Measurements from ENCODE around the gene WDR3.

GRCh38 chr1:117892512-117892911, 37.0 kb upstream of the WDR3 start:
- TF ChIP-seq, protein P1, sequence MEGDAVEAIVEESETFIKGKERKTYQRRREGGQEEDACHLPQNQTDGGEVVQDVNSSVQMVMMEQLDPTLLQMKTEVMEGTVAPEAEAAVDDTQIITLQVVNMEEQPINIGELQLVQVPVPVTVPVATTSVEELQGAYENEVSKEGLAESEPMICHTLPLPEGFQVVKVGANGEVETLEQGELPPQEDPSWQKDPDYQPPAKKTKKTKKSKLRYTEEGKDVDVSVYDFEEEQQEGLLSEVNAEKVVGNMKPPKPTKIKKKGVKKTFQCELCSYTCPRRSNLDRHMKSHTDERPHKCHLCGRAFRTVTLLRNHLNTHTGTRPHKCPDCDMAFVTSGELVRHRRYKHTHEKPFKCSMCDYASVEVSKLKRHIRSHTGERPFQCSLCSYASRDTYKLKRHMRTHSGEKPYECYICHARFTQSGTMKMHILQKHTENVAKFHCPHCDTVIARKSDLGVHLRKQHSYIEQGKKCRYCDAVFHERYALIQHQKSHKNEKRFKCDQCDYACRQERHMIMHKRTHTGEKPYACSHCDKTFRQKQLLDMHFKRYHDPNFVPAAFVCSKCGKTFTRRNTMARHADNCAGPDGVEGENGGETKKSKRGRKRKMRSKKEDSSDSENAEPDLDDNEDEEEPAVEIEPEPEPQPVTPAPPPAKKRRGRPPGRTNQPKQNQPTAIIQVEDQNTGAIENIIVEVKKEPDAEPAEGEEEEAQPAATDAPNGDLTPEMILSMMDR (IDR thresholded peaks at IDR 0.05; ENCODE audit: poor library complexity, severe bottlenecking): no peak
- TF ChIP-seq EP300 (conservative IDR thresholded peaks at IDR 0.05; ENCODE audit: poor library complexity, severe bottlenecking) (no peak), EZH2 (IDR thresholded peaks at IDR 0.05; ENCODE audit: borderline replicate concordance, insufficient read depth, low read length, poor library complexity, severe bottlenecking) (no peak), SMC3 (conservative IDR thresholded peaks at IDR 0.05; ENCODE audit: poor library complexity) (no peak)
- TF ChIP-seq, protein P2, sequence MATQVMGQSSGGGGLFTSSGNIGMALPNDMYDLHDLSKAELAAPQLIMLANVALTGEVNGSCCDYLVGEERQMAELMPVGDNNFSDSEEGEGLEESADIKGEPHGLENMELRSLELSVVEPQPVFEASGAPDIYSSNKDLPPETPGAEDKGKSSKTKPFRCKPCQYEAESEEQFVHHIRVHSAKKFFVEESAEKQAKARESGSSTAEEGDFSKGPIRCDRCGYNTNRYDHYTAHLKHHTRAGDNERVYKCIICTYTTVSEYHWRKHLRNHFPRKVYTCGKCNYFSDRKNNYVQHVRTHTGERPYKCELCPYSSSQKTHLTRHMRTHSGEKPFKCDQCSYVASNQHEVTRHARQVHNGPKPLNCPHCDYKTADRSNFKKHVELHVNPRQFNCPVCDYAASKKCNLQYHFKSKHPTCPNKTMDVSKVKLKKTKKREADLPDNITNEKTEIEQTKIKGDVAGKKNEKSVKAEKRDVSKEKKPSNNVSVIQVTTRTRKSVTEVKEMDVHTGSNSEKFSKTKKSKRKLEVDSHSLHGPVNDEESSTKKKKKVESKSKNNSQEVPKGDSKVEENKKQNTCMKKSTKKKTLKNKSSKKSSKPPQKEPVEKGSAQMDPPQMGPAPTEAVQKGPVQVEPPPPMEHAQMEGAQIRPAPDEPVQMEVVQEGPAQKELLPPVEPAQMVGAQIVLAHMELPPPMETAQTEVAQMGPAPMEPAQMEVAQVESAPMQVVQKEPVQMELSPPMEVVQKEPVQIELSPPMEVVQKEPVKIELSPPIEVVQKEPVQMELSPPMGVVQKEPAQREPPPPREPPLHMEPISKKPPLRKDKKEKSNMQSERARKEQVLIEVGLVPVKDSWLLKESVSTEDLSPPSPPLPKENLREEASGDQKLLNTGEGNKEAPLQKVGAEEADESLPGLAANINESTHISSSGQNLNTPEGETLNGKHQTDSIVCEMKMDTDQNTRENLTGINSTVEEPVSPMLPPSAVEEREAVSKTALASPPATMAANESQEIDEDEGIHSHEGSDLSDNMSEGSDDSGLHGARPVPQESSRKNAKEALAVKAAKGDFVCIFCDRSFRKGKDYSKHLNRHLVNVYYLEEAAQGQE (IDR thresholded peaks at IDR 0.05; ENCODE audit: borderline replicate concordance): no peak

Data from neural cell (in vitro differentiated cells).